IMR-90 (cell line): Measurements from ENCODE around the gene FMO1. TPM values are rescaled to one million over a fixed set of nuclear protein-coding genes. Genes with fewer than 3 reads are reported as not detected.

Experiments used
- ATAC-seq: fragments of 200-7000 bp; cut with Tn5 transposase; 2 replicates; pipeline ENCODE4 v1.9.1; 2020; ENCODE audit warnings: low read depth, mild to moderate bottlenecking, moderate library complexity
- BruUV-seq: library from RNA; stranded (reverse); fragments of 400-500 nt; replicated peaks from 2 replicates; lab custom pipeline; 2021; lab: Mats Ljungman, UMichigan
- CTCF ChIA-PET: fragments of 300-600 bp; formaldehyde crosslinking; extraction: SDS; loops from one replicate; lab custom pipeline; 2021; ENCODE audit warnings: antibody characterized with exemption; lab: Yijun Ruan, JAX
- POLR2A ChIA-PET: fragments of 300-600 bp; sonication (Branson Sonifier 250); formaldehyde crosslinking; loops from one replicate; lab custom pipeline; 2022; ENCODE audit warnings: antibody characterized with exemption; ENCODE audit not compliant: unreplicated experiment; lab: Charles Lee
- DNase-seq: peaks from one replicate; pipeline ENCODE4 v3.0.0; 2013
- H2AFZ ChIP-seq: replicated peaks from 2 replicates; pipeline ENCODE3; 2013; ENCODE audit warnings: low read length, mild to moderate bottlenecking; ENCODE audit not compliant: poor library complexity
- H2AK5ac ChIP-seq: 2 replicates; pipeline ENCODE4 v1.6.1; 2013; ENCODE audit warnings: low read depth, low read length, inconsistent platforms
- H2AK9ac ChIP-seq: replicated peaks from 2 replicates; pipeline ENCODE3; 2013; ENCODE audit warnings: mild to moderate bottlenecking, low read depth, low read length, moderate library complexity; ENCODE audit not compliant: poor library complexity
- H2BK120ac ChIP-seq: 2 replicates; pipeline ENCODE4 v1.6.1; 2013; ENCODE audit warnings: low read depth, low read length, inconsistent platforms
- H2BK15ac ChIP-seq: 3 replicates; pipeline ENCODE4 v1.6.1; 2013; ENCODE audit warnings: low read depth, low read length, inconsistent platforms
- H2BK20ac ChIP-seq: 2 replicates; pipeline ENCODE4 v1.6.1; 2013; ENCODE audit warnings: low read depth, mild to moderate bottlenecking, inconsistent platforms, low read length, moderate library complexity
- H2BK5ac ChIP-seq: 2 replicates; pipeline ENCODE4 v1.6.1; 2013; ENCODE audit warnings: mild to moderate bottlenecking, low read depth, low read length, inconsistent platforms; ENCODE audit not compliant: poor library complexity, severe bottlenecking
- H3K14ac ChIP-seq: replicated peaks from 2 replicates; pipeline ENCODE4 v1.6.1; 2013; ENCODE audit warnings: low read depth, low read length, inconsistent platforms
- H3K18ac ChIP-seq: 2 replicates; pipeline ENCODE4 v1.6.1; 2013; ENCODE audit warnings: low read depth, low read length, control low read depth
- H3K23ac ChIP-seq: 2 replicates; pipeline ENCODE4 v1.6.1; 2013; ENCODE audit warnings: low read depth, low read length, inconsistent platforms
- H3K27ac ChIP-seq: 2 replicates; pipeline ENCODE4 v1.5.1; 2013; ENCODE audit warnings: mild to moderate bottlenecking, control low read depth, low read length; ENCODE audit not compliant: insufficient read depth
- H3K27me3 ChIP-seq: 2 replicates; pipeline ENCODE4 v1.6.1; 2013; ENCODE audit warnings: low read length; ENCODE audit not compliant: control insufficient read depth, insufficient read depth
- H3K36me3 ChIP-seq: 2 replicates; pipeline ENCODE4 v1.6.1; 2013; ENCODE audit warnings: low read length, mixed read lengths; ENCODE audit not compliant: control insufficient read depth, insufficient read depth
- H3K4ac ChIP-seq: 2 replicates; pipeline ENCODE4 v1.6.1; 2013; ENCODE audit warnings: low read depth, low read length, inconsistent platforms
- H3K4me1 ChIP-seq: 2 replicates; pipeline ENCODE4 v1.6.1; 2013; ENCODE audit warnings: low read length, mixed read lengths; ENCODE audit not compliant: control insufficient read depth, insufficient read depth
- H3K4me2 ChIP-seq: 2 replicates; pipeline ENCODE4 v1.6.1; 2013; ENCODE audit warnings: low read depth, mild to moderate bottlenecking, control low read depth, low read length, moderate library complexity
- H3K4me3 ChIP-seq: 2 replicates; pipeline ENCODE4 v1.5.1; 2013; ENCODE audit warnings: low read depth, mild to moderate bottlenecking, control low read depth, low read length, moderate library complexity; ENCODE audit not compliant: insufficient read depth
- H3K56ac ChIP-seq: 2 replicates; pipeline ENCODE4 v1.6.1; 2013; ENCODE audit warnings: low read length, inconsistent platforms; ENCODE audit not compliant: insufficient read depth; ENCODE audit errors: extremely low read depth
- H3K79me1 ChIP-seq, 2 experiments: 2 replicates each; pipeline ENCODE4 v1.6.1; 2013; ENCODE audit warnings: low read length in 2 of 2, inconsistent platforms in 1 of 2, low read depth in 1 of 2
- H3K9ac ChIP-seq: 2 replicates; pipeline ENCODE4 v1.6.1; 2013; ENCODE audit warnings: low read depth, low read length, control low read depth
- H3K9me1 ChIP-seq: 2 replicates; pipeline ENCODE4 v1.6.1; 2013; ENCODE audit warnings: low read length, inconsistent platforms; ENCODE audit not compliant: insufficient read depth
- H3K9me3 ChIP-seq: 2 replicates; pipeline ENCODE4 v1.6.1; 2013; ENCODE audit warnings: low read length; ENCODE audit not compliant: control insufficient read depth, insufficient read depth
- H4K20me1 ChIP-seq: 2 replicates; pipeline ENCODE4 v1.6.1; 2013; ENCODE audit warnings: low read length, inconsistent platforms; ENCODE audit not compliant: insufficient read depth
- H4K5ac ChIP-seq: 2 replicates; pipeline ENCODE4 v1.6.1; 2013; ENCODE audit warnings: mild to moderate bottlenecking, low read depth, low read length, control low read depth
- H4K8ac ChIP-seq, 2 experiments: 2 replicates each; pipeline ENCODE4 v1.6.1; 2013; ENCODE audit warnings: low read depth in 2 of 2, low read length in 2 of 2, control low read depth in 1 of 2, inconsistent platforms in 1 of 2
- H4K91ac ChIP-seq: 2 replicates; pipeline ENCODE4 v1.6.1; 2013; ENCODE audit warnings: low read depth, low read length, inconsistent platforms; ENCODE audit not compliant: insufficient read depth
- CEBPB ChIP-seq: IDR thresholded peaks from 2 replicates; pipeline ENCODE4 v1.6.1; 2012; ENCODE audit warnings: low read depth, low read length, improper control_type of control experiment
- CHD1 ChIP-seq: IDR thresholded peaks from 2 replicates; pipeline ENCODE4 v1.6.1; 2012; ENCODE audit warnings: low read depth, low read length, improper control_type of control experiment
- FOS ChIP-seq: fragments of 150-350 bp; IDR thresholded peaks from 2 replicates; pipeline ENCODE4 v1.6.1; 2016; ENCODE audit warnings: low read depth, low read length
- MAFK ChIP-seq: IDR thresholded peaks from 2 replicates; pipeline ENCODE4 v1.6.1; 2012; ENCODE audit warnings: low read depth, low read length, improper control_type of control experiment
- MXI1 ChIP-seq: IDR thresholded peaks from 2 replicates; pipeline ENCODE4 v1.6.1; 2012; ENCODE audit warnings: low read depth, mild to moderate bottlenecking, low read length, moderate library complexity, borderline replicate concordance
- NFE2L2 ChIP-seq: fragments of 150-350 bp; IDR thresholded peaks from 2 replicates; pipeline ENCODE4 v1.6.1; 2016; ENCODE audit warnings: low read depth, mild to moderate bottlenecking, low read length
- RAD21 ChIP-seq: IDR thresholded peaks from 2 replicates; pipeline ENCODE4 v1.6.1; 2012; ENCODE audit warnings: low read length, improper control_type of control experiment
- RCOR1 ChIP-seq: IDR thresholded peaks from 2 replicates; pipeline ENCODE4 v1.6.1; 2012; ENCODE audit warnings: mild to moderate bottlenecking, low read length, improper control_type of control experiment; ENCODE audit not compliant: insufficient replicate concordance
- RFX5 ChIP-seq: IDR thresholded peaks from 2 replicates; pipeline ENCODE4 v1.8.0; 2012; ENCODE audit warnings: low read depth, mild to moderate bottlenecking, low read length, moderate library complexity
- SMC3 ChIP-seq: fragments of 150-350 bp; IDR thresholded peaks from 2 replicates; pipeline ENCODE4 v1.6.1; 2016; ENCODE audit warnings: low read depth, mild to moderate bottlenecking, antibody characterized with exemption, low read length, moderate library complexity
- WGBS, 2 experiments: methylation state at CpG; one replicate each; pipeline versions ENCODE4 v1.1.5 to v1.1.7; 2013; ENCODE audit warnings: missing lambda C conversion rate in 2 of 2; ENCODE audit not compliant: insufficient read length in 1 of 2; ENCODE audit errors: extremely low coverage in 2 of 2; 5-methylcytosine and 5-hydroxymethylcytosine counted together
- dilution Hi-C: fragments of 300-500 bp; cut with HindIII; formaldehyde crosslinking; loops from one replicate; pipeline ENCODE4 v1.14.3; 2018; ENCODE audit warnings: low sequenced_read_pairs; ENCODE audit not compliant: unreplicated experiment
- in situ Hi-C: fragments of 300-500 bp; cut with MboI; formaldehyde crosslinking; loops from 3 replicates; pipeline ENCODE4 v1.14.3; 2019; ENCODE audit warnings: low sequenced_read_pairs, inconsistent platforms, mixed read lengths
- intact Hi-C: fragments of 100-400 bp; cut with micrococcal nuclease; formaldehyde crosslinking; loops from 2 replicates; pipeline ENCODE4 v1.10.0; 2022
- polyA plus RNA-seq, 3 experiments: library from polyadenylated mRNA; depleted of rRNA; stranded (reverse); fragments of >200 nt; gene quantifications; 2 replicates each; pipeline ENCODE4 v1.2.3, GENCODE V29; 2012; ENCODE audit warnings: low replicate concordance in 1 of 3
- total RNA-seq: library from RNA; depleted of rRNA; stranded (reverse); fragments of >200 nt; gene quantifications from 2 replicates; pipeline ENCODE4 v1.2.3, GENCODE V29; 2012
- TF ChIP-seq, protein P1 (sequence below): conservative IDR thresholded peaks from 2 replicates; pipeline ENCODE4 v1.5.1; 2012; ENCODE audit warnings: mild to moderate bottlenecking, low read depth, low read length, improper control_type of control experiment
- TF ChIP-seq, protein P2 (sequence below): fragments of 150-350 bp; IDR thresholded peaks from 2 replicates; pipeline ENCODE4 v1.6.1; 2017; ENCODE audit warnings: mild to moderate bottlenecking, antibody characterized with exemption, low read length, low read depth

Gene FMO1
- total and polyA plus RNA-seq, 2 of the 4 experiments (the other 2 are of a cell fraction), result not detected

DNA sequence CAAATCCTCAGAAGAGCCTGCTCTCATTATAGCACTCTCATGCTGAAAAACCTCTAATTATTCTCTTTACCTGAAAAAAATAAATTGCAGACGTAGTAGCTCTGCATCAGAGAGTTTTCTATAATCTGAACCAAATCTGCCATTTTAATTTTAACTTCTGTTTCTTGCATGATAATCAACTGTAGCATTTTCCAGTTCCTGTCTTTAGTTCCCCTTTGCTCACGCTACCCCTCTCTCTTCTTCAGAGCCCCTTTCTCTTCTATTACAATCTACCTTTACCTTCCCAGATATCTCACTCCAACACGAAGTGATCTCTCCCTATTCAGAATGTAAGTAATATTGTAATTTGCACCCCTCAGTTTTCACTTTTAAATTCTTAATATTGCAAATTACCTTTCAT lies 31.4 kb downstream of the FMO1 start:
- dilution Hi-C loops, result no loop called here
- no peak overlapping the region for H2BK120ac ChIP-seq
- no peak overlapping the region for H2AK9ac ChIP-seq
- no peaks in the 10 kb centered on the region; the same call in 1 of the 2 replicates for H3K27me3 ChIP-seq
- no peak overlapping the region for H3K14ac ChIP-seq
- no TSS peak for BruUV-seq
- no peak overlapping the region for H3K18ac ChIP-seq
- H3K9me1 ChIP-seq, result no peaks in the 10 kb centered on the region
- H3K4me1 ChIP-seq, result no peaks in the 10 kb centered on the region
- H2AFZ ChIP-seq, result no peak overlapping the region
- no peaks in the 10 kb centered on the region for H3K36me3 ChIP-seq
- ChIA-PET CTCF (no interaction called here), POLR2A (no interaction called here)
- no peak overlapping the region for H2BK15ac ChIP-seq
- H3K23ac ChIP-seq, result no peak overlapping the region
- H3K27ac ChIP-seq, result no peak overlapping the region
- H3K4me3 ChIP-seq, result no peak overlapping the region
- H3K9ac ChIP-seq, result no peak overlapping the region
- H3K4ac ChIP-seq, result no peak overlapping the region
- in situ Hi-C loops, result no loop called here
- no peak overlapping the region for H2BK20ac ChIP-seq
- H3K9me3 ChIP-seq, result no peaks in the 10 kb centered on the region
- no peak overlapping the region for H4K8ac ChIP-seq
- H4K5ac ChIP-seq, result no peak overlapping the region
- no peak overlapping the region for H4K91ac ChIP-seq
- 100% methylated on average over 1 of the region's 3 CpGs; no CpG with 5 or more reads in 1 of the 2 experiments for WGBS, 2 experiments
- DNase-seq (no peak), ATAC-seq (no peak)
- TF ChIP-seq CHD1, result no peak
- TF ChIP-seq RAD21, result no peak
- TF ChIP-seq, protein P1, sequence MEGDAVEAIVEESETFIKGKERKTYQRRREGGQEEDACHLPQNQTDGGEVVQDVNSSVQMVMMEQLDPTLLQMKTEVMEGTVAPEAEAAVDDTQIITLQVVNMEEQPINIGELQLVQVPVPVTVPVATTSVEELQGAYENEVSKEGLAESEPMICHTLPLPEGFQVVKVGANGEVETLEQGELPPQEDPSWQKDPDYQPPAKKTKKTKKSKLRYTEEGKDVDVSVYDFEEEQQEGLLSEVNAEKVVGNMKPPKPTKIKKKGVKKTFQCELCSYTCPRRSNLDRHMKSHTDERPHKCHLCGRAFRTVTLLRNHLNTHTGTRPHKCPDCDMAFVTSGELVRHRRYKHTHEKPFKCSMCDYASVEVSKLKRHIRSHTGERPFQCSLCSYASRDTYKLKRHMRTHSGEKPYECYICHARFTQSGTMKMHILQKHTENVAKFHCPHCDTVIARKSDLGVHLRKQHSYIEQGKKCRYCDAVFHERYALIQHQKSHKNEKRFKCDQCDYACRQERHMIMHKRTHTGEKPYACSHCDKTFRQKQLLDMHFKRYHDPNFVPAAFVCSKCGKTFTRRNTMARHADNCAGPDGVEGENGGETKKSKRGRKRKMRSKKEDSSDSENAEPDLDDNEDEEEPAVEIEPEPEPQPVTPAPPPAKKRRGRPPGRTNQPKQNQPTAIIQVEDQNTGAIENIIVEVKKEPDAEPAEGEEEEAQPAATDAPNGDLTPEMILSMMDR, result no peak
- TF ChIP-seq NFE2L2, result no peak
- TF ChIP-seq MAFK, result no peak
- no peak for TF ChIP-seq RCOR1
- TF ChIP-seq FOS, result no peak
- TF ChIP-seq MXI1, result no peak
- no peak for TF ChIP-seq CEBPB
- TF ChIP-seq, protein P2, sequence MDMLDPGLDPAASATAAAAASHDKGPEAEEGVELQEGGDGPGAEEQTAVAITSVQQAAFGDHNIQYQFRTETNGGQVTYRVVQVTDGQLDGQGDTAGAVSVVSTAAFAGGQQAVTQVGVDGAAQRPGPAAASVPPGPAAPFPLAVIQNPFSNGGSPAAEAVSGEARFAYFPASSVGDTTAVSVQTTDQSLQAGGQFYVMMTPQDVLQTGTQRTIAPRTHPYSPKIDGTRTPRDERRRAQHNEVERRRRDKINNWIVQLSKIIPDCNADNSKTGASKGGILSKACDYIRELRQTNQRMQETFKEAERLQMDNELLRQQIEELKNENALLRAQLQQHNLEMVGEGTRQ, result no peak
- TF ChIP-seq RFX5, result no peak
- no peak for TF ChIP-seq SMC3
- H2BK5ac ChIP-seq, result no peak overlapping the region
- intact Hi-C loops, result no loop called here
- H3K4me2 ChIP-seq, result no peak overlapping the region
- no peaks in the 10 kb centered on the region for H4K20me1 ChIP-seq
- no peak overlapping the region for H3K56ac ChIP-seq
- H3K79me1 ChIP-seq, result no peaks in the 10 kb centered on the region
- H2AK5ac ChIP-seq, result no peak overlapping the region
